HEK293T (cell line): ENCODE measurements around the gene RCSD1.

ENCODE experiments used
- BHLHE40 ChIP-seq: fragments of 450-650 bp; IDR thresholded peaks from 2 replicates; pipeline ENCODE4 v1.6.1; 2016; ENCODE audit warnings: mild to moderate bottlenecking, moderate library complexity, borderline replicate concordance
- FOXA1 ChIP-seq: fragments of 450-650 bp; IDR thresholded peaks from 2 replicates; pipeline ENCODE4 v1.6.1; 2016; ENCODE audit warnings: mild to moderate bottlenecking
- SP1 ChIP-seq: fragments of 450-650 bp; IDR thresholded peaks from 2 replicates; pipeline ENCODE4 v1.6.1; 2017
- SUZ12 ChIP-seq: fragments of 450-650 bp; IDR thresholded peaks from 2 replicates; pipeline ENCODE4 v1.6.1; 2016; ENCODE audit warnings: mild to moderate bottlenecking

GRCh38 chr1:167627865-167628641 is 2.0 kb upstream of the RCSD1 start:
- TF ChIP-seq BHLHE40: no peak
- TF ChIP-seq SP1: no peak
- no peak for TF ChIP-seq FOXA1
- no peak for TF ChIP-seq SUZ12
